ENCODE results near the gene ABHD2.
"Not testable (repeated sequence)": the region's sequence is repeated elsewhere in the genome, so short reads cannot be mapped to it uniquely, and the experiment has no call there.

Gene ABHD2

DNA sequence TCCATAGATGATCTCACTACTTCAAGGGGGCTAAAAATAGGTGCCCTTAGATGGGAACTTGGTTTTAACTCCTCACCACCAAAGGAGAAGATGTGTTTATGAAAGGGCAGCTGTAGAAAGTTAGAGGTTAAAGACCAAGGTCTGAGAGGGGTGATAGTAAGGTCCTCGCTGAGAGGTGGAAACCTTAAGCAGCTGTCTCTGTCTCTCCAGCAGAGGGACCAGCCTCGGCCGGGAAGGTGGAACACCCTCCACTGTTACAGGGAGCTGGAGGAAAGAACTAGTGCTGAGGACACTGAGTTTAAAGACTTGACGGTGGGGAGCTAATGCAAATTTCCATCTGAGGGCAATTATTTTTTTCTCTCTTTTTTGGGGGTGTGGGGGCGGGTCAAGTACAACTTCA is 142.0 kb downstream of the ABHD2 start:
- no peak for DNase-seq

- no peak for DNase-seq
Measured at GRCh38 chr15:89231832-89232231, 143.6 kb downstream of the ABHD2 start.

GRCh38 chr15:89239883-89240810 is 151.9 kb downstream of the ABHD2 start:
- DNase-seq: not testable (repeated sequence)

DNA sequence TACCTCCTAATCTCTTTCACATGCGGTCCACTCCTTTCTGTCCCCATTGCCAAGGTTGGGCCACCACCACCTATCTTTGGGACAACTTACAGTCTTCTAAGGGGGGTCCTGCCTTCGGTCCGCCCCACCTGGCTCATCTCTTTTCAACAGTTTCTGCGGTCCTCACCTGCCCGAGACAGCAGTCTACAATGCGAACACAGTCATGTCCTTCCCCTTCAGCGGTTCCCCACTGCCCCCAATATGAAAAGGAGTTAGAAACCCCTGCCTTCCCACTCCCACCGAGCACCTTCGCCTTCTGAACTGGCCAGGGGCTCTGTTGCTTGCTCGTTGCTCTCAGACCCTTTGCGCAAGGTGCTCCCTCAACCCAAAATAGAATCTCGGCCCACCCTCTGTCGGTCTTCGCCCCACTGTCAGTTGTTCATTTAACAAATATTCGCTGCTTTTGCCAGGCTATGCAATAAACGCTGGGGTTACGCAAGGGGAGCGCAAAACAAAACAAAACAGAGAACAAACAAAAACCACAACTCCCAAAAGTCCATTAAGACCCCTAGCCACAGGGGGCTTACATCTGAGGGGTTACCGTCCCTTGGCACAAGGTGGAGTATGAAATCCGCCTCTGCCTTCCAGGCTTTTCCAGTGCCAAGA is 154.9 kb downstream of the ABHD2 start:
- DNase-seq: no peak

- peak; percentile 94 to 97 (median 97) for DNase-seq
Measured at GRCh38 chr15:89243691-89244573, 155.7 kb downstream of the ABHD2 start, which contains the start of gene FANCI. FANCI (plus strand) TSS chr15:89243979; CDS start chr15:89247648, 3,669 bp downstream.

DNA sequence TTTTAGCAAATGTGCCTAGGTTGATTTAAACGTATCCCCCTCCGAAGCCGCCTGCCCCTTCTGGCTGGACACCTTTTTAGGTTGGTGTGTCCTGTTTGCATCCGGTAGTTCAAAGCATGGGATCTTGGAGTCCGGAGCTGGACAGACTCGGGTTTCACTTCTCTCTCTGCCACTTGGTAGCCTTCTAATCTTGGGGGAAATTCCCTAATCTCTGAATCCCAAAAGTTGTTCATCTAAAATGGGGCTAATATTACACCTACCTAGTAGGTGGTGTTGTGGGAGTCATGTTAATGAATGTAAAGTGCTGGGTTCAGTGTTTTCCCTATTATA is 156.3 kb downstream of the ABHD2 start:
- DNase-seq: no peak

DNA sequence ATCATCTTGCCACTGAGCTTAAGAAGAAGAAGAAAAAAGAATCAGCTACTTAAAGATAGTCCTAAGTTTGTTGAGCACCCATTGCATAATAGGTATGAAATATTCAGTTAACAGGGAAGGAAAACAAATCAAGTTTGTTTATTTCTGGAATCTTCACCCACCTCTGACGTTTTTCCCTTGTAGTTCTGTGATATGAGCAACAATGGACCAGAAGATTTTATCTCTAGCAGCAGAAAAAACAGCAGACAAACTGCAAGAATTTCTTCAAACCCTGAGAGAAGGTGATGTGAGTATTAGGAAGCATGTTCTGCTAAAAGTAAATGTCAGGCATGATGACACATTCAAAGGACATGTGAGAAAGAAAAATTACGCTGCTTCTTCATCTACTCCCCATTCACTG is 159.2 kb downstream of the ABHD2 start:
- no peak for DNase-seq

DNA sequence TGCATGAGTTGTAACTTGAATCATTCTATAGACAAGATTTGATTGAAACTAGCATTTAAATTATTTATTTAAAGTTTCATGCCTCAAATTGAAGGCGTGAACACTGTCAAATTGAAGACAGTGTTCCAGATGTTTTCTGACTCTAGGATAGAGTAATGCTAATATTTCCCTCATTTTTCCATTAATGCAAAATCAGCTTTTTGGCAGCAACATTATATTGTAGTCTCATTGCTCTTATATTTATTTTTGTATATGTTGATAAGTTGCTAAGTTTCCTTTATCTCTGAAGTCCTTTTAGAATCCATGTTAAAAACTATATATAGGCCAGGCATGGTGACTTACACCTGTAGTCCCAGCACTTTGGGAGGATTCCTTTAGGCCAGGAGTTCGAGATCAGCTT is 160.3 kb downstream of the ABHD2 start:
- no peak for DNase-seq

- not testable (repeated sequence) for DNase-seq
Measured at GRCh38 chr15:89250142-89250541, 161.9 kb downstream of the ABHD2 start.

All from NCI-H1417 (cell line).